ENCODE data around the gene CCNG2.
A peak's percentile ranks its signal among the peaks of the same experiment; 100 is the strongest.

DNA sequence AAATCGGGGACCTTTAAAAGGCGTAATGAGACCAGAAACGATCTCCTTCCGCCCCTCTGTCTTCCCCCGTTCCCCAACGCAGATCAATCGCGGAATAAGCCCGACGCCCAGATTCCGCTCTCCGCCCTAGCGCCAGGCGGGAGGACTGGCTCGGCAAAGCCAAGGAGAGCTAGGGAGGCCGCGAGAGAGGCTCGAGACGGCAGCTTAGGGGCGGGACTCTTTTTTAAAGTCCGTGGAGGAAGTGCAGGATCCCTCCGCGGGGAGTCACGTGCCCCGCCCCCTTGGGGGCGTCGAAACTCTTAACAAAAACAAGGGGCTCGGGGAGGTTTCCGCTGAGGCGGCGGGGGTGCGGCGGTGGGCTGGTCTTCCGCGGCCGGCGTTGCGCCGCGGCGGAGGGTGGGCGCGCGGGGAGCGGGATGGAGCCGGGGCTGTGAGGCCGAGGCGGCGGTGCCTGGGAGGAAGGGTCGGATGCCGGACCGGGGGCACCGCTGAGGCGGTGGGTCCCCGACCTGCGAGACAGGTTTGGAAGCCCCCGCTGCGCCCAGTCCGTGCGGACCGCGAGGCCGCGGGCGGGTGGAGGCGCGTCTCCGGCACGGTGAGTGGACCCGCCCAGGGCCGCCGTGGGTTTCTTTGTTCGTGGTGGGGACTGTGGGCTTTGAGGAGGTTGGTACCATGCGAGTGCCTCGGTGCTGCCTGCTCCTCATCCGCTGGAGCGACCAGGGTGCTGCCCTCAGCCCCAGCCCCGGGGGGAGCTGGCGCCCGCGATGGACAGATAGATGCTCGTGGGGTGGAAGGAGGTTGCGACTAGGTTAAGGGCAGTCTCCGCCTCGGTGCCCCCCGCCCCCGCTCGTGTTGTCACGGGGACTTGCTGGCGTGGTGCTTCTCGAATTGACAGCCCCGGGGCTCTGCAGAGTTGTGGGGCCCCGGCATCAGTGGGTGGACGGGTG is at the start of gene CCNG2:
- TF ChIP-seq POLR2A (IDR thresholded peaks at IDR 0.05) (peak in 1 of 2 donors; percentile 76), POLR2AphosphoS5 (IDR thresholded peaks at IDR 0.05) (peak; percentile 41 to 89 (median 88)), EP300 (IDR thresholded peaks at IDR 0.05) (no peak)
- TF ChIP-seq, protein P1, sequence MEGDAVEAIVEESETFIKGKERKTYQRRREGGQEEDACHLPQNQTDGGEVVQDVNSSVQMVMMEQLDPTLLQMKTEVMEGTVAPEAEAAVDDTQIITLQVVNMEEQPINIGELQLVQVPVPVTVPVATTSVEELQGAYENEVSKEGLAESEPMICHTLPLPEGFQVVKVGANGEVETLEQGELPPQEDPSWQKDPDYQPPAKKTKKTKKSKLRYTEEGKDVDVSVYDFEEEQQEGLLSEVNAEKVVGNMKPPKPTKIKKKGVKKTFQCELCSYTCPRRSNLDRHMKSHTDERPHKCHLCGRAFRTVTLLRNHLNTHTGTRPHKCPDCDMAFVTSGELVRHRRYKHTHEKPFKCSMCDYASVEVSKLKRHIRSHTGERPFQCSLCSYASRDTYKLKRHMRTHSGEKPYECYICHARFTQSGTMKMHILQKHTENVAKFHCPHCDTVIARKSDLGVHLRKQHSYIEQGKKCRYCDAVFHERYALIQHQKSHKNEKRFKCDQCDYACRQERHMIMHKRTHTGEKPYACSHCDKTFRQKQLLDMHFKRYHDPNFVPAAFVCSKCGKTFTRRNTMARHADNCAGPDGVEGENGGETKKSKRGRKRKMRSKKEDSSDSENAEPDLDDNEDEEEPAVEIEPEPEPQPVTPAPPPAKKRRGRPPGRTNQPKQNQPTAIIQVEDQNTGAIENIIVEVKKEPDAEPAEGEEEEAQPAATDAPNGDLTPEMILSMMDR (IDR thresholded peaks at IDR 0.05) = no peak
